Measurements from ENCODE around the gene CRYL1.

CRYL1 gene

DNA sequence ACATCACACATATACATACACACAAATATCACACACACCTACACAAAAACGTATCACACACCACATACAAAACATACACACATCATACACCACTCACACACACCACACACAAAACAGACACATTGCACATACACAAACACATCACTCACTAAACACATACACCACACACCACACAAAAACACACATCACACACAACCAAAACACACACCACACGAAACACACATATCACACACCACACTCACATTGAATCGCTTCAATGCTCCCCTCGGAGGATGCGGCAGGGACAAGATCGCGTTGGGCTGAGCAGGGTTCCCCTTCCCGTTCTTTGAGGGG lies 131.5 kb downstream of the CRYL1 start:
- TF ChIP-seq, protein P1, sequence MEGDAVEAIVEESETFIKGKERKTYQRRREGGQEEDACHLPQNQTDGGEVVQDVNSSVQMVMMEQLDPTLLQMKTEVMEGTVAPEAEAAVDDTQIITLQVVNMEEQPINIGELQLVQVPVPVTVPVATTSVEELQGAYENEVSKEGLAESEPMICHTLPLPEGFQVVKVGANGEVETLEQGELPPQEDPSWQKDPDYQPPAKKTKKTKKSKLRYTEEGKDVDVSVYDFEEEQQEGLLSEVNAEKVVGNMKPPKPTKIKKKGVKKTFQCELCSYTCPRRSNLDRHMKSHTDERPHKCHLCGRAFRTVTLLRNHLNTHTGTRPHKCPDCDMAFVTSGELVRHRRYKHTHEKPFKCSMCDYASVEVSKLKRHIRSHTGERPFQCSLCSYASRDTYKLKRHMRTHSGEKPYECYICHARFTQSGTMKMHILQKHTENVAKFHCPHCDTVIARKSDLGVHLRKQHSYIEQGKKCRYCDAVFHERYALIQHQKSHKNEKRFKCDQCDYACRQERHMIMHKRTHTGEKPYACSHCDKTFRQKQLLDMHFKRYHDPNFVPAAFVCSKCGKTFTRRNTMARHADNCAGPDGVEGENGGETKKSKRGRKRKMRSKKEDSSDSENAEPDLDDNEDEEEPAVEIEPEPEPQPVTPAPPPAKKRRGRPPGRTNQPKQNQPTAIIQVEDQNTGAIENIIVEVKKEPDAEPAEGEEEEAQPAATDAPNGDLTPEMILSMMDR (IDR thresholded peaks at IDR 0.05; ENCODE audit: extremely low read depth, missing control alignments): no peak
- no peak for DNase-seq (ENCODE audit: low spot score)

DNA sequence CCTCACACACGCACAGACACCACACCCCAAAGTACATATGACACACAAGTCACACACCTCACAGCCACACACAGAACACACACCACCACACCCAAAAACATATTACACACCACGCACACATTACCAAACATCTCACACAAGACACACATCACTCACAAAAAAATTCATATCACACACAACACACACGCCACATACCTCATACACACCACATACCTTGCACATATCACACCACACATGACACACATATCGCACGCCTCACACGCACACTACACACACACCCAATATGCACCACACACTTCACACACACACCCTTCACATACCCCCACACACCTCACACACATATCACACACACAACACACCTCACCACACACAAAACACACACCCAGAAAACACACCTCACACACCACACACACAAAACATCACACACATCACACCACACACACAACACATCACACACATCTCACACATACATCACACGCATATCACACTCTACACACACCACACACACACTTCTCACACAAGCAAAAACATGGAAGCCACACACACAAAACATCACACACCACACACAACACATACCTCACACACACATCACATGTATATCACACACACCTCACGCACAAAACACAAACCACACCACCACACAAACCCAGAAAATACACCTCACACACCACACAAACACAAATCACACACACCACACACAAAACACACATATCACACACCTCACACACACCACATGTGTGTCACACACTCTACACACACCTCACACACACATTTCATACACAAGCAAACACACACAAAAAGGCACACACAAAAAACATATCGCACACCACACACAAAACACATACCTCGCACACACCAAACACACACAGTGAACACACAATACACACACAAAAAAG lies 132.1 kb downstream of the CRYL1 start:
- peak; percentile 29 for DNase-seq (ENCODE audit: low spot score)
- TF ChIP-seq, protein P1 (IDR thresholded peaks at IDR 0.05; ENCODE audit: extremely low read depth, missing control alignments): no peak

DNA sequence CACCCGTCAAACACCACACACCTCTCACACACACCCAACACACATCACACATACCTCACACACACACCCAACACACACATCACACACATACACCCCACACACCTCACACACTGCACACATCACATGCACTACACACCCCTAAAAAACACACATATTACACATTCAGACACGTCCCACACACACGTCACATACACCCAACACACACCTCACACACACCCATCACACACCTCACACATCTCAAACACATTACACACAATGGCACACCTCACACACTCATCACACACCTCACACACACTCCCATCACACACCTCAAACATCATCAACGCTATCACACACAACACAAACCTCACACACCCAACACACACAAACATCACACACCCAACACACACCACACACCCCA lies 133.1 kb downstream of the CRYL1 start:
- DNase-seq (ENCODE audit: low spot score): peak; percentile 15
- TF ChIP-seq, protein P1 (IDR thresholded peaks at IDR 0.05; ENCODE audit: extremely low read depth, missing control alignments): no peak

DNA sequence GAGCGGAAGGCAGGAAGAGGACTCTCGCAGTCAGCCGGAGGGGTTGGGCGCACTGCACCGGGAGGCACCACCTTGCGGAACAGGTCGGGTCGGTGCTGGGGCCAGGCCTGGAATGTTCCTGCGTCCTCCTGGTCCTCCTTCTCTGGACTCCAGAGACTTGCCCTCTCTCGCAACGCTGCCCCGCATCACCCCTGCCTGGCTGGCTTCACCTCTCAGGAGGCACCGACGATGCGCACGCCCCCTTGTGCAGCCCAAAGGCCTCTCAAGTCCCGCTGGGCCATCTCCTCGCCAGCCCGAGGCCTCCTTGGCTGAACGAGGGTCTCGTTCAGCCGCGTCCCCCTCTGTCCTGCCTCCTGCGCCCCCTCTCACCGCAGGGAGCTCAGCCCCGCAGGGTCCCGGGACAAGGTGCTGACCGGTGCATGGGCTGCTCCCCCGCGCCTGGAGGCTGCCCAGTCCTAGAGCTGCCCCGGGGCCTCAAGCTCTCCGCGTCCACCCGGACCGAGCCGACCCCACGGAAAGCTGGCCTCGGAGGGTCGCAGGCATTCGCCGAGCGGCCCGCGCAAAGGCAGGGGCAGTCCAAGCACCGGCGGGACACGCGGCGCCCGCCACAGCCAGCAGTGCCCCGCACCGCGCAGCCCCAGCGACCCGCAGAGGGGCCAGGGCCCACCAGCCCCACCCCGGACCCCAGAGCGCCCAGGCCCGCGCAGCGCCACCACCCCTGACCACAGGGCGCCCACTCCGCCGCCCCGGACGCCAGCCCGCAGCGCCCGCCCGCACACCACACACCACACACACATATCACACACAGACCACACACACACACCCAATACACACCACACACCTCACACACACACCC lies 133.8 kb downstream of the CRYL1 start:
- peak; percentile 36 for DNase-seq (ENCODE audit: low spot score)
- TF ChIP-seq, protein P1 (IDR thresholded peaks at IDR 0.05; ENCODE audit: extremely low read depth, missing control alignments): no peak

DNA sequence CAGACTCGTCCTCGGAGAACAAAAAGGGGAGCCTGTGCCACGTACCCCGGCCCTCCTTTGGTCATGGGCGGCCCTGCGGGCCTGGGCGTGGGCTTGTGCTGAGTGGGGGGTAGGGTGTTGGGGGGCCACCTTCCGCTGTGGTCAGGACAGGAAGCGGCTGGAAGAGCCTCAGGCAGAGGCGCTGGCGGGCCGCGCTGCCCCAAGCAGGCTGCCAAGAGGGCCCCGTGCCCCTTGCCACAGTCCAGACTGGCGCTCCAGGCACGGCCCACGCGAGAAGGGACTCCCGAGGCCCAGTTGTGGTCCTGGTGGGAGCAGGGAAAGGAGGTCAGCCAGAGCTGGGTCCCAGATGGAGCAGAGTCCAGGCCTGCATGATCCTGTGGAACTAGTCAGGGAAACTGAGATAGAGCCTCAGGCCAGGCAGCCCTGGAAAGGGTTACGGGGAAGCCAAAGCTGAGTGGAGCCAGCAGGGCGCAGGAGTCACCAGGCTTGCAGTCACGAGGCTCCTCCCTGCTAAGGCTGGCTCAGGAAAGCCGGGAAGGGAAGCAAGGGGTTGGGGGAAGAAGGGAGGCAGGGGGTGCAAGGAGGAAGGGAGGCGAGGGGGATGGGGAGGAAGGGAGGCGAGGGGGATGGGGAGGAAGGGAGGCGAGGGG lies 135.0 kb downstream of the CRYL1 start:
- peak; percentile 27 for DNase-seq (ENCODE audit: low spot score)
- TF ChIP-seq, protein P1 (IDR thresholded peaks at IDR 0.05; ENCODE audit: extremely low read depth, missing control alignments): no peak

DNA sequence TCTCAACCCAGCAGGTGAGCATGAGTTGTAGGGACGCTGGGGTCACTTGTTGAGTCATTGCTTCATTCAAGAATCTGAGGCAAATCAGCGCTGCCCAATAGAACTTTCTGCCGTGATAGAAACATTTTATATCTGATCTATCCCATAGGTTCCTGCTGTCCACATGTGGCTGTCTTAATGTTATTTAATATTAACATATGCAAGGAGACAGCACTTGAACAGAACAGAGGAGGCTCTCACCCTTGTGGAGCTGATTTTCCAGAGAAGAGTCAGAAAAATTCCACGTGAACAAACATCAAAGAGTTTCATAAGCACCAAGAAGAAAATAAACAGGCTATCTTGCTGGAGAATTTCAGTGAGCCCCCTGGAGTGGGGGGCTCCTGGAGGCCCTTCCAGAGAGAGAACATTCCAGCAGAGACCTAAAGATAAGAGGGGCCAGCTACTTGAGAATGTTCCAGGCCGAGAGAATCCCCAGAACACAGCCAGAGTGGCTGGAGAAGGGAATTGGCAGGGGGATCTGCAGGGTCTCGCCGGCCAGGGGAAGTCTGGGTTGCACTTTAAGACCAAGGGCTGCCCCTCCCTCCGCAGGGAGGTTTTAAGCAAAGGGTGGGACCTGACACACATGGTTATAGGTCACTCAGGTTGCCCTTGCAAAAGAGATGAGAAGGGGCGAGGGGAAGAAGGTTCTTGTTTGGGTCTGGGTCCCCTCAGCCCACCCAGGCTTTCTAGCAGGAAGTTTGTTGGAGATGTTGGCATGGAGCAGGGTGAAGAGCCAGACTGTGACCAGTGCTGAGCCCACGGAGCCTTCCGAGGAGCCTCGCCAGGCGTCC lies 135.7 kb downstream of the CRYL1 start:
- peak; percentile 10 for DNase-seq (ENCODE audit: low spot score)
- TF ChIP-seq, protein P1 (IDR thresholded peaks at IDR 0.05; ENCODE audit: extremely low read depth, missing control alignments): no peak
